AG09309 (cell line): ENCODE measurements around the gene MED12L.

Experiments
- DNase-seq: peaks from one replicate; pipeline ENCODE4 v3.0.0-alpha.2; 2010; ENCODE audit warnings: low read depth
- H3K4me3 ChIP-seq: 2 replicates; pipeline ENCODE4 v1.5.1; 2011; ENCODE audit warnings: mild to moderate bottlenecking, low read depth, low read length, moderate library complexity; ENCODE audit not compliant: control insufficient read depth
- TF ChIP-seq, protein P1 (sequence below): IDR thresholded peaks from 2 replicates; pipeline ENCODE4 v1.5.1; 2011; ENCODE audit warnings: mild to moderate bottlenecking, low read depth, low read length, inconsistent platforms; ENCODE audit not compliant: insufficient read depth, control insufficient read depth; ENCODE audit errors: missing control alignments

The MED12L gene

DNA sequence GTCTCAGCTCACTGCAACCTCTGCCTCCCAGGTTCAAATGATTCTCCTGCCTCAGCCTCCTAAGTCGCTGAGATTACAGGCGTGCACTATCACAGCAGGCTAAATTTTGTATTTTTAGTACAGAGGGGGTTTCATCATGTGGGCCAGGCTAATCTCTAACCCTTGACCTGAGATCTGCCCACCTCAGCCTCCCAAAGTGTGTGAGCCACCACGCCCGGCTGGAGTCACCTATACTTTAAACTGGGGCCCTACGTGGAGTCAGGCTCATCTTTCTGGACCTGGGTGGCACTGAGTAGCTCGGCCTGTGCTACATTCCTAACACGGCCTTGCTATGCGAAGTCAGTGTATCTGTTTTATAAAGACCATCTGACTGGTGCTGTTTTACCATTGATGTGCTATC, 111.8 kb downstream of the MED12L start:
- DNase-seq = no peak
- TF ChIP-seq, protein P1, sequence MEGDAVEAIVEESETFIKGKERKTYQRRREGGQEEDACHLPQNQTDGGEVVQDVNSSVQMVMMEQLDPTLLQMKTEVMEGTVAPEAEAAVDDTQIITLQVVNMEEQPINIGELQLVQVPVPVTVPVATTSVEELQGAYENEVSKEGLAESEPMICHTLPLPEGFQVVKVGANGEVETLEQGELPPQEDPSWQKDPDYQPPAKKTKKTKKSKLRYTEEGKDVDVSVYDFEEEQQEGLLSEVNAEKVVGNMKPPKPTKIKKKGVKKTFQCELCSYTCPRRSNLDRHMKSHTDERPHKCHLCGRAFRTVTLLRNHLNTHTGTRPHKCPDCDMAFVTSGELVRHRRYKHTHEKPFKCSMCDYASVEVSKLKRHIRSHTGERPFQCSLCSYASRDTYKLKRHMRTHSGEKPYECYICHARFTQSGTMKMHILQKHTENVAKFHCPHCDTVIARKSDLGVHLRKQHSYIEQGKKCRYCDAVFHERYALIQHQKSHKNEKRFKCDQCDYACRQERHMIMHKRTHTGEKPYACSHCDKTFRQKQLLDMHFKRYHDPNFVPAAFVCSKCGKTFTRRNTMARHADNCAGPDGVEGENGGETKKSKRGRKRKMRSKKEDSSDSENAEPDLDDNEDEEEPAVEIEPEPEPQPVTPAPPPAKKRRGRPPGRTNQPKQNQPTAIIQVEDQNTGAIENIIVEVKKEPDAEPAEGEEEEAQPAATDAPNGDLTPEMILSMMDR = no peak
- no peak overlapping the region for H3K4me3 ChIP-seq

DNA sequence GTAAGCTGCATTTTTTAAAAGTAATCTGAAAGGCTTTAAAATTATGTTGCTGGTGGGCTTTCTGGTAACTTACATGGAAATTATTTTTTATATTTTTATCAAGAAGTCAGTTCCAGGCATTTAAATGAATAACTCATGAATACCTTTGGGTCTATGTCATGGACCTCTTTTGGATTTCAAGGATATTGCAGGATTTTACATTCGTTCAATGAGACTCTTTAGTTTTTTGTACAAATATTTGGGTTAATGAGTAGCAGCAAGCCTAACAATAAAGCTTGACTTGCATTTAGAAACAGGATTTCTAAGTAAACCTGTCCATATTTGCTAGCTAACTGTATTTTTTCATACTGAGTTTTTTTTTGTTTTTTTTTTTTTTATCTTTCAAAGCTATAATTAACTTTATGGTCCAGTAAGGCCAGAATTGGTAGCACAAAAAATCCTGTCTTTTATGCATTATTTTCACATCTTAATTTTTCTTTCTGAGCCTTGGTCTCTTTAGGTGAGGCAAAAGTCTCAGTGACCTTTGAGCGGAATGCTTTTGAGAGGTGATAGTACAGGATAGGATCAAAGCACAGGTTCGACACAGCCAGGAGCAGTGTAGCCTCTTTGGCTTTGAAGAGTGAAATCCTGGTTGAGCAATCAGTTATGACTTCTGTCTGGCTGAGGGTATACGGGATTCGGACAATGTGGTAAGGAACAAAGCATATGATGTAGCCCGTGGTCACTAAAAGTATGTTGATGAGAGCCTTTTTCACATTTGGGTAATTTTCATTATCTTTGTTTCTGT, 112.7 kb downstream of the MED12L start:
- no peak overlapping the region for H3K4me3 ChIP-seq
- TF ChIP-seq, protein P1 = no peak

DNA sequence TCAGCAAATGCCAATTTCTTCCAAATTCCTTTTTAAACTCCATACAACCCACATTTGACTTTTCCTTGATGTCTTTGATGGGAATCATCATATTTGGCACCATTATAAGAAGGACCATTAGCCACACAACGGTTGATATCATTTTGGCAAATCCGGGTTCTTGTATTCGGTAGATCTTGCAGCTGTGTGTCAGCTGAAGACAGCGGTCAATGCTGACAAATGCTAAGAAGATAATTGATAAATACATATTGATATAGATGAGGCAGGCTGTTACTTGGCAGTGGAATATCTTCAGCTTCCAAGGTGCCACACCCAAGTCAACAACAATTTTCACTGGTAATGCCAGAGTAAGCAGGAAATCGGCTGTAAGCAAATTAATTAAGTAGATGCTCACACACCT, 113.4 kb downstream of the MED12L start:
- TF ChIP-seq, protein P1 = no peak
- H3K4me3 ChIP-seq = no peak overlapping the region
- DNase-seq = no peak

More for the DNA sequence above, 112.7 kb downstream of the MED12L start:
- no peak for DNase-seq

DNA sequence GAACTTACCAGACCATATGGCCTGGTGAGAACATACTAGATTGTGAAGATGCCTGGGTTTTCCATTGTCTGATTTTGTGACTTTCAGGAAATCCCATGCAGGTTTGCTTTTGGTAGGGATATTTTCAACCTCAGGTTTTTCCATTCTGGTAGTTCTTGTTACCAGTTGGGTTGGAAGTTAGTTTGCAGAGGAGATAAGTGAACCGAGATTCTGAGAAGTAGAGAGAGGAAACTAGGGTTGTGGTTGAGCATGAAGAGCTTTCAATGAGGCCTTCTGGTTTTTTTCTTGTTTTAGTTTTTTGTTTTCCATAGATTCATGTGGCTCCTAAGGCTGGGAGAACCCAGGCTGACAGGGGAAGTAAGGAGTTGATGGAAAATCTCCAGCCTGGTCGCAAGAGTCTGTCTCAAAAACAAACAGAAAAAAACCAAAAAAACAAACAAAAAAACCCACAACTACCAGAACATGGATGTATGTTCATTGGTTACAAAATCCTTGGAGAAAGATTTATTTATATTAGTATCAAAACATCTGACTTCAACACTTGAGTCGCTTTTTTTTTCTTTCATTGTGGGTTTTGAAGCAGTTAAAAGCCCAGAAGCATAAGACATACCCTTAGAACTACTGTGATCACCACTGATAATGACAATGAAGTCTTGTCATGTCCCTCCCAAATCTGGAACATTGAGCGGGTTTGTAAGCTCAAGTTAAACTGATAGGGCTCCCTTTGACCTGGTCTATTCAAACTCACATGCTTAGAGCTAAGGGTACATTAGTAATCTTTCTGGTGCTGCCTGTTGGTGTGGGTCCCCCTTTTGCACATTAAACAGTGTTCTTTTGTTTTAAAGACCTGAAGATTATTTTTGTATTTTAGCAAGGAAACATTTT, 114.3 kb downstream of the MED12L start:
- no peak for DNase-seq
- TF ChIP-seq, protein P1 = no peak
- no peak overlapping the region for H3K4me3 ChIP-seq

DNA sequence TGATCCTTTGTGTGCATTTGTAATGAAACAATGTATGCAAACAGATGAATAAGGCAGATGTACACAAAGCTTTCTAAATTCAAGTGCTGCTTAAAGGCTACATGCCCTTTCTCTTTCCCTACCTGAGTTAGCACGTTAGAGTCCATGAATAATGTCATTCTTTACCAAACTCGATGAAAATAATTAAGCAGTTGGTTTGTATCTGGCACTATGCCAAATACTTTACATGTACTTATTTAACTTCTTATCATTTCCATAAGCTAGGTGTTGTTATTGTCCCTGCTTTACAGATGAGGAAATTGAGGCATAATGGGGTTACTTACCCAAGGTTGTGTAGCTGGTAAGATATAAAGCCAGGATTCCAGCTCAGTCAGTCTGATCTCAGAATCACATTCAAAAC, 115.1 kb downstream of the MED12L start:
- TF ChIP-seq, protein P1 = no peak
- no peak overlapping the region for H3K4me3 ChIP-seq
- DNase-seq = no peak

DNA sequence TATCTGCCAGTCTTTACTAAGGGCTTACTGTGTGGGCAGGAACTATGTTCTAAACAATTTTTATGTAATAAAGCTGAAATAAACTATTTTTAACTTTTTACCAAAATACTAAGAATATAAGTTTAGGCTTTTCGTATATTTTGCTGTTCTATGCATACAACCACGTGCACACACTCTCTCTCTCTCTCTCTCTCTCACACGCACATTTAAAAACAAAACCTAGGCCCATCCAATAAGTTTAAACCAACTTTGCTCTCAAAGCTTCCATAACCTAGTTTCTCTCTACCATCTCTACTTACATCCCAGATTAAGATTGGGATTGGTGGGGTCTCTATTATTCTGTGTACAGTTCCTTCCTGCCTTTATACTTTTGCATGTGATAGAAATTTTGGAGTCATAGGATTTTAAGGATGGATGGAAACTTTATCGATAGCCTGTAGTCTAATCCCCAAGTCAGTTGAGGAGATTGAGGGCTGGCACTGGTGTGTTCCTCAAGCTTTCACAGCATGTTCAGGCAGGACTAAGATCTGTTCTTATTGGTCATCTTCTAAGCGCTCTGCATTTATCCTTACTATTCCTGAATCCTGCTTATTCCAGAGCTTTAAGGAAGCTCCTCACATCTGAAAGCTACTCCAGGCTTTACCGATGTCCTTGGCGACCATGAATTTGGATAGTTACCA, 115.7 kb downstream of the MED12L start:
- no peak overlapping the region for H3K4me3 ChIP-seq
- no peak for DNase-seq
- TF ChIP-seq, protein P1 = no peak
